K562 (cell line): ENCODE data around the gene MAP1A. TPM values are rescaled to one million over a fixed set of nuclear protein-coding genes. Genes with fewer than 3 reads are reported as not detected.

Experiments
- ATF6 ChIP-seq: sonication (generic); formaldehyde crosslinking; IDR thresholded peaks from 2 replicates; pipeline ENCODE4 v1.4.0; 2020; ENCODE audit warnings: mild to moderate bottlenecking, missing genetic modification reagents
- BHLHE40 ChIP-seq: IDR thresholded peaks from 2 replicates; pipeline ENCODE4 v1.6.1; 2011; ENCODE audit warnings: low read length, improper control_type of control experiment
- CHD2 ChIP-seq: IDR thresholded peaks from 2 replicates; pipeline ENCODE4 v1.6.1; 2011; ENCODE audit warnings: low read depth, low read length
- CXXC5 ChIP-seq: fragments of 250-450 bp; sonication (Bioruptor Pico); IDR thresholded peaks from 2 replicates; pipeline ENCODE4 v1.8.0; 2022; ENCODE audit warnings: inconsistent platforms, mild to moderate bottlenecking, moderate library complexity
- EHMT2 ChIP-seq: fragments of 450-650 bp; IDR thresholded peaks from 2 replicates; pipeline ENCODE4 v1.6.1; 2018; ENCODE audit warnings: antibody characterized with exemption
- ELK1 ChIP-seq: sonication (generic); formaldehyde crosslinking; IDR thresholded peaks from 2 replicates; pipeline ENCODE4 v1.8.1; 2022; ENCODE audit warnings: missing genetic modification reagents
- ETS1 ChIP-seq: conservative IDR thresholded peaks from 2 replicates; pipeline ENCODE4 v1.6.1; 2011; ENCODE audit warnings: low read depth, mild to moderate bottlenecking, low read length; ENCODE audit not compliant: control insufficient read depth
- FOXK2 ChIP-seq, 2 experiments: fragments of 450-650 bp; IDR thresholded peaks in 1 of 2; conservative IDR thresholded peaks in 1 of 2; 2 replicates each; pipeline ENCODE4 v1.6.1; 2016; ENCODE audit warnings: low read depth in 2 of 2, mild to moderate bottlenecking in 1 of 2
- PCBP2 ChIP-seq: fragments of 200-400 bp; formaldehyde crosslinking; IDR thresholded peaks from 2 replicates; pipeline ENCODE4 v1.6.1; 2018; ENCODE audit warnings: low read length, low read depth, mild to moderate bottlenecking, moderate library complexity; ENCODE audit not compliant: poor library complexity, severe bottlenecking
- SIRT6 ChIP-seq: IDR thresholded peaks from one replicate; pipeline ENCODE4 v1.6.1; 2012; ENCODE audit warnings: low read depth, mild to moderate bottlenecking, control low read depth, inconsistent platforms, low read length, moderate library complexity
- SMARCA4 ChIP-seq: fragments of 450-650 bp; IDR thresholded peaks from 2 replicates; pipeline ENCODE4 v1.6.1; 2016
- SRSF3 ChIP-seq: fragments of 200-400 bp; formaldehyde crosslinking; IDR thresholded peaks from 2 replicates; pipeline ENCODE4 v1.6.1; 2016; ENCODE audit warnings: mild to moderate bottlenecking, low read length, moderate library complexity; ENCODE audit not compliant: insufficient read depth
- TBP ChIP-seq: optimal IDR thresholded peaks from 2 replicates; pipeline ENCODE3; 2011; ENCODE audit warnings: low read depth, low read length, improper control_type of control experiment
- TOE1 ChIP-seq, 2 experiments: fragments of 450-650 bp in 1 of 2; sonication (generic) in 1 of 2; formaldehyde crosslinking in 1 of 2; IDR thresholded peaks; 2 replicates each; pipeline versions ENCODE4 v1.7.1 to v1.8.0; 2016 to 2022; ENCODE audit warnings: borderline replicate concordance in 2 of 2, mild to moderate bottlenecking in 2 of 2, antibody characterized with exemption in 1 of 2, inconsistent platforms in 1 of 2, low read depth in 1 of 2, missing genetic modification reagents in 1 of 2, moderate library complexity in 1 of 2
- VEZF1 ChIP-seq: fragments of 200-800 bp; sonication (Bioruptor generic); IDR thresholded peaks from 2 replicates; pipeline ENCODE4 v1.6.1; 2017; ENCODE audit warnings: missing genetic modification characterization, missing compliant biosample characterization
- ZBTB1 ChIP-seq: sonication (generic); formaldehyde crosslinking; IDR thresholded peaks from 2 replicates; pipeline ENCODE4 v1.8.1; 2023; ENCODE audit warnings: missing genetic modification reagents, low read depth, mild to moderate bottlenecking, borderline replicate concordance
- ZFX ChIP-seq: sonication (generic); formaldehyde crosslinking; IDR thresholded peaks from 2 replicates; pipeline ENCODE4 v1.8.0; 2022; ENCODE audit warnings: mild to moderate bottlenecking, missing genetic modification reagents, moderate library complexity
- ZNF668 ChIP-seq: fragments of 250-450 bp; sonication (Bioruptor Pico); IDR thresholded peaks from 2 replicates; pipeline ENCODE4 v1.8.0; 2022; ENCODE audit warnings: mild to moderate bottlenecking, inconsistent platforms
- ZNF740 ChIP-seq, 3 experiments: fragments of 200-800 bp in 1 of 3; sonication (Bioruptor generic) in 1 of 3; sonication (generic) in 1 of 3; formaldehyde crosslinking in 1 of 3; IDR thresholded peaks; 2 replicates each; pipeline versions ENCODE4 v1.6.1 to v1.8.0; 2016 to 2022; ENCODE audit warnings: mild to moderate bottlenecking in 2 of 3, missing compliant biosample characterization in 2 of 3, missing genetic modification characterization in 2 of 3, missing genetic modification reagents in 1 of 3
- polyA plus RNA-seq, 8 experiments: library from polyadenylated mRNA; depleted of rRNA in 4 of 8; stranded (reverse) in 5 of 8; unstranded in 3 of 8; fragments of >200 nt; fragmentation: Nextera tagmentation in 2 of 8; fragmentation: Illumina TruSeq in 1 of 8; extraction: Ambion mirVana in 2 of 8; extraction: Trizol in 1 of 8; gene quantifications; 2 replicates each; pipeline versions ENCODE4 v1.2.1 to v1.2.3, GENCODE V29; 2011 to 2014; ENCODE audit warnings: inconsistent platforms in 1 of 8, missing spikeins in 1 of 8
- total RNA-seq, 7 experiments: library from RNA; depleted of rRNA in 6 of 7; stranded (reverse); fragments of >200 nt in 6 of 7; fragmentation: Illumina TruSeq in 2 of 7; extraction: Trizol in 2 of 7; gene quantifications; 2 replicates each; pipeline versions ENCODE4 v1.2.1 to v1.2.3, GENCODE V29; 2011 to 2021; ENCODE audit warnings: low replicate concordance in 1 of 7

The MAP1A gene
- total and polyA plus RNA-seq, 9 of the 15 experiments (the other 6 are each of a cell fraction or from before 2014, with no cell fraction given): 2.0 to 20.3 (median 7.3) TPM

GRCh38 chr15:43518197-43518761 lies 871 bp downstream of the MAP1A start (continued):
- TF ChIP-seq VEZF1 (CRISPR knock-in tag) (peak; percentile 83), EHMT2 (no peak), ZNF740 (CRISPR knock-in tag; IDR thresholded peaks at IDR 0.05) (peak; percentile 95), ZNF740 (tag; IDR thresholded peaks at IDR 0.05) (peak in 1 of 2 experiments; percentile 89; a peak in 2 of 4 replicates), TOE1 (IDR thresholded peaks at IDR 0.05; ENCODE audit: borderline replicate concordance) (no peak), TOE1 (CRISPR knock-in tag; IDR thresholded peaks at IDR 0.05; ENCODE audit: borderline replicate concordance, low read depth) (no peak), FOXK2 (conservative IDR thresholded peaks at IDR 0.05 in 1 of 2, IDR thresholded peaks at IDR 0.05 in 1 of 2; ENCODE audit: low read depth in 2 of 2) (no peak), CXXC5 (CRISPR knock-in tag) (no peak; the same call in 1 of the 2 replicates), ATF6 (CRISPR knock-in tag) (no peak), ZFX (CRISPR knock-in tag) (0 out of 2 replicates have a peak, but pooled peaks have one; percentile 29), ETS1 (0 out of 2 replicates have a peak, but pooled peaks have one; percentile 9), BHLHE40 (no peak; the same call in 1 of the 2 replicates), ZBTB1 (no peak), ZNF668 (CRISPR knock-in tag) (no peak), ELK1 (CRISPR knock-in tag) (no peak), PCBP2 (no peak), SIRT6 (no peak), TBP (no peak), SRSF3 (no peak), CHD2 (peak; percentile 27; the same call in 1 of the 2 replicates), SMARCA4 (peak; percentile 43; the same call in 1 of the 2 replicates)
